ENCODE results near the gene PI4K2B.

- TF ChIP-seq ZNF274 (IDR thresholded peaks at IDR 0.05; ENCODE audit: low read depth, low read length), result no peak
- TF ChIP-seq SUZ12 (IDR thresholded peaks at IDR 0.05; ENCODE audit: extremely low read depth, insufficient read depth, insufficient read length), result no peak
- no peak for TF ChIP-seq YY1 (IDR thresholded peaks at IDR 0.05; ENCODE audit: insufficient read depth, insufficient read length)
Measured at GRCh38 chr4:25320773-25321172, 86.9 kb downstream of the PI4K2B start.
